ENCODE measurements around the gene LRP1. TPM values are rescaled to one million over a fixed set of nuclear protein-coding genes. Genes with fewer than 3 reads are reported as not detected.
A peak's percentile ranks its signal among the peaks of the same experiment; 100 is the strongest.

LRP1 gene
- total and polyA plus RNA-seq, 2 of the 4 experiments (the other 2 are of a cell fraction), result 73.1 to 142 TPM

GRCh38 chr12:57112492-57113294 is 15.6 kb upstream of the LRP1 start:
- no TSS peak for BruUV-seq (replicated peaks)
- Histone ChIP-seq H3K4ac (ENCODE audit: low read depth, low read length) (peak overlapping the region; percentile 97), H3K27me3 (ENCODE audit: control insufficient read depth, insufficient read depth, low read length) (no peaks in the 10 kb centered on the region), H3K4me3 (ENCODE audit: insufficient read depth, low read depth, low read length) (no peak overlapping the region), H3K9ac (ENCODE audit: low read depth, low read length) (no peak overlapping the region), H3K18ac (ENCODE audit: low read depth, low read length) (no peak overlapping the region; the same call in 1 of the 2 replicates), H4K91ac (ENCODE audit: insufficient read depth, low read depth, low read length) (peak overlapping the region; percentile 25; the same call in 1 of the 2 replicates), H3K4me1 (ENCODE audit: control insufficient read depth, insufficient read depth, low read length) (0 out of 2 replicates have a peak, but pooled peaks cover 2% of the 10 kb centered on the region), H2AFZ (replicated peaks; ENCODE audit: low read length, poor library complexity) (peak overlapping the region; percentile 86), H2AK5ac (ENCODE audit: low read depth, low read length) (peak overlapping the region; percentile 76), H2AK9ac (replicated peaks; ENCODE audit: low read depth, low read length, poor library complexity) (peak overlapping the region; percentile 99), H3K14ac (replicated peaks; ENCODE audit: low read depth, low read length) (no peak overlapping the region; the same call in 1 of the 2 replicates), H3K4me2 (ENCODE audit: low read depth, low read length) (peak overlapping the region; percentile 93; the same call in 1 of the 2 replicates), H2BK20ac (ENCODE audit: low read depth, low read length) (peak overlapping the region; percentile 56; the same call in 1 of the 2 replicates), H3K36me3 (ENCODE audit: control insufficient read depth, insufficient read depth, low read length) (peaks cover 3% of the 10 kb centered on the region; the same call in 1 of the 2 replicates), H3K27ac (ENCODE audit: insufficient read depth, low read length) (peak overlapping the region; percentile 94), H2BK120ac (ENCODE audit: low read depth, low read length) (no peak overlapping the region; the same call in 1 of the 2 replicates), H4K20me1 (ENCODE audit: insufficient read depth, low read length) (peaks cover 12% of the 10 kb centered on the region), H3K56ac (ENCODE audit: extremely low read depth, insufficient read depth, low read length) (no peak overlapping the region), H3K9me1 (ENCODE audit: insufficient read depth, low read length) (peaks cover 4% of the 10 kb centered on the region), H4K8ac (ENCODE audit: low read depth in 2 of 2, low read length in 2 of 2) (peak overlapping the region in 1 of 2 experiments; percentile 97; a peak in 3 of 4 replicates), H3K79me1 (ENCODE audit: low read depth in 1 of 2, low read length in 2 of 2) (peaks cover 19 to 40% of the 10 kb centered on the region in 2 experiments; a peak in 3 of 4 replicates), H4K5ac (ENCODE audit: low read depth, low read length) (no peak overlapping the region), H3K9me3 (ENCODE audit: control insufficient read depth, insufficient read depth, low read length) (no peaks in the 10 kb centered on the region), H2BK5ac (ENCODE audit: low read depth, low read length, poor library complexity, severe bottlenecking) (peak overlapping the region; percentile 90), H3K23ac (ENCODE audit: low read depth, low read length) (no peak overlapping the region; the same call in 1 of the 2 replicates), H2BK15ac (ENCODE audit: low read depth, low read length) (peak overlapping the region; percentile 89; the same call in 2 of the 3 replicates)
- 94% methylated on average over 3 of the region's 9 CpGs; no CpG with 5 or more reads in 1 of the 2 experiments for WGBS, 2 experiments (ENCODE audit: extremely low coverage in 2 of 2, insufficient read length in 1 of 2)
- dilution Hi-C loops (cut with HindIII; ENCODE audit: low sequenced_read_pairs, unreplicated experiment), result no loop called here
- CTCF ChIA-PET, result interaction anchor here (0.5 to 2.9 kb wide), 14 partner anchors 11 to 555 kb away, joined by 3 to 24 read pairs (median 7); partner anchors contain the start of genes LRP1 and ZBTB39
- intact Hi-C loops (cut with micrococcal nuclease), result loop anchor here (1.0 to 5.0 kb wide), 3 partner anchors 43 to 130 kb away; no protein-coding TSS in a partner anchor
- ATAC-seq (ENCODE audit: low read depth) (peak; percentile 50), DNase-seq (no peak)
- POLR2A ChIA-PET (ENCODE audit: unreplicated experiment), result interaction anchor here (0.8 to 2.1 kb wide), 6 partner anchors 15 to 43 kb away, joined by 3 to 12 read pairs (median 8); partner anchors contain the start of genes LRP1 and NEMP1
- TF ChIP-seq MAFK (IDR thresholded peaks at IDR 0.05; ENCODE audit: low read depth, low read length) (no peak), FOS (IDR thresholded peaks at IDR 0.05; ENCODE audit: low read depth, low read length) (no peak), CEBPB (IDR thresholded peaks at IDR 0.05; ENCODE audit: low read depth, low read length) (no peak), CTCF (conservative IDR thresholded peaks at IDR 0.05; ENCODE audit: low read depth, low read length) (no peak), RAD21 (IDR thresholded peaks at IDR 0.05; ENCODE audit: low read length) (no peak), CHD1 (IDR thresholded peaks at IDR 0.05; ENCODE audit: low read depth, low read length) (no peak), RFX5 (IDR thresholded peaks at IDR 0.05; ENCODE audit: low read depth, low read length) (no peak), SMC3 (IDR thresholded peaks at IDR 0.05; ENCODE audit: low read depth, low read length) (no peak; the same call in 1 of the 2 replicates), MAZ (IDR thresholded peaks at IDR 0.05; ENCODE audit: borderline replicate concordance, low read depth, low read length) (no peak), NFE2L2 (IDR thresholded peaks at IDR 0.05; ENCODE audit: low read depth, low read length) (no peak), RCOR1 (IDR thresholded peaks at IDR 0.05; ENCODE audit: insufficient replicate concordance, low read length) (no peak), USF2 (IDR thresholded peaks at IDR 0.05; ENCODE audit: low read depth, low read length) (no peak), POLR2A (IDR thresholded peaks at IDR 0.05; ENCODE audit: low read depth, low read length) (no peak)
- in situ Hi-C loops (cut with MboI; ENCODE audit: low sequenced_read_pairs), result loop anchor here (5.0 kb wide), 2 partner anchors 45 to 105 kb away; partner anchors contain the start of gene ZBTB39

Data from IMR-90 (cell line).